Esophagus muscularis mucosa (tissue), 4 donors: ENCODE data around the gene EFNA4. TPM values are rescaled to one million over a fixed set of nuclear protein-coding genes. Genes with fewer than 3 reads are reported as not detected.
A peak's percentile ranks its signal among the peaks of the same experiment; 100 is the strongest.

ENCODE experiments used
- DNase-seq: peaks from one replicate; pipeline ENCODE4 v3.0.0-alpha.2; 2017; ENCODE audit errors: extremely low spot score
- H3K27ac ChIP-seq, 4 donors: fragments of 200-600 bp; sonication (generic); replicated peaks in 1 of 4; 1 replicate in 3 of 4; 2 replicates in 1 of 4; pipeline ENCODE4 v1.5.1; 2016 to 2019; ENCODE audit warnings: mild to moderate bottlenecking in 1 of 4
- H3K27me3 ChIP-seq, 4 donors: fragments of 200-600 bp; sonication (generic); one replicate each; pipeline versions ENCODE4 v1.5.1 to v1.6.0; 2016 to 2019
- H3K36me3 ChIP-seq, 4 donors: fragments of 200-600 bp; sonication (generic); one replicate each; pipeline ENCODE4 v1.5.1; 2016 to 2019
- H3K4me1 ChIP-seq, 4 donors: fragments of 200-600 bp; sonication (generic); one replicate each; pipeline ENCODE4 v1.5.1; 2016 to 2019
- H3K4me3 ChIP-seq, 4 donors: fragments of 200-600 bp; sonication (generic); 1 replicate in 2 of 4; 2 replicates in 2 of 4; pipeline ENCODE4 v1.5.1; 2016 to 2019; ENCODE audit warnings: mild to moderate bottlenecking in 4 of 4, moderate library complexity in 1 of 4
- H3K9me3 ChIP-seq, 4 donors: fragments of 200-600 bp; sonication (generic); 1 replicate in 3 of 4; 2 replicates in 1 of 4; pipeline ENCODE4 v1.5.1; 2016 to 2019
- CTCF ChIP-seq, 3 experiments: fragments of 200-600 bp in 2 of 3; fragments of 450-650 bp in 1 of 3; sonication (generic) in 2 of 3; IDR thresholded peaks; one replicate each; pipeline ENCODE4 v1.5.1; 2017 to 2019; ENCODE audit warnings: antibody characterized with exemption in 3 of 3, mild to moderate bottlenecking in 2 of 3, moderate library complexity in 1 of 3
- EP300 ChIP-seq: sonication (generic); formaldehyde crosslinking; IDR thresholded peaks from one replicate; pipeline ENCODE4 v1.6.1; 2017; ENCODE audit warnings: antibody characterized with exemption
- POLR2A ChIP-seq: fragments of 450-650 bp; IDR thresholded peaks from one replicate; pipeline ENCODE4 v1.6.1; 2017; ENCODE audit warnings: antibody characterized with exemption, moderate library complexity, mild to moderate bottlenecking, low read depth
- POLR2AphosphoS5 ChIP-seq, 2 donors: sonication (generic); formaldehyde crosslinking; IDR thresholded peaks; one replicate each; pipeline ENCODE4 v1.6.1; 2017; ENCODE audit warnings: antibody characterized with exemption in 2 of 2
- WGBS: methylation state at CpG from one replicate; pipeline ENCODE4 v1.1.5; 2018; 5-methylcytosine and 5-hydroxymethylcytosine counted together
- intact Hi-C: fragments of 100-400 bp; cut with DNase I; formaldehyde crosslinking; loops from one replicate; pipeline ENCODE4 v1.15.1; 2023
- total RNA-seq, 4 donors: library from RNA; depleted of rRNA; stranded (reverse); fragments of >200 nt; gene quantifications; one replicate each; pipeline versions ENCODE4 v1.1.0 to v1.2.1, GENCODE V29; 2016

Gene EFNA4
- total RNA-seq, 4 donors from 2014 or later: 0.83 to 4.5 (median 3.2) TPM

- peaks cover 37 to 64% (median 48%) of the 10 kb centered on the region in 4 donors for H3K4me1 ChIP-seq
- H3K27ac ChIP-seq: peak overlapping the region in 3 of 4 donors; percentile 85 to 91 (median 89)
- H3K9me3 ChIP-seq: no peaks in the 10 kb centered on the region
- no peaks in the 10 kb centered on the region for H3K36me3 ChIP-seq
- TF ChIP-seq CTCF (IDR thresholded peaks at IDR 0.05) (peak; percentile 98 to 100 (median 99)), EP300 (no peak), POLR2A (no peak), POLR2AphosphoS5 (IDR thresholded peaks at IDR 0.05) (no peak)
- no peak for DNase-seq
- intact Hi-C loops: no loop called here
- H3K4me3 ChIP-seq: peak overlapping the region; percentile 65 to 76 (median 70)
- WGBS: 45% methylated on average over 9 of the region's 24 CpGs
- H3K27me3 ChIP-seq: peaks cover 4 to 32% (median 29%) of the 10 kb centered on the region in 4 donors
These were observed 22.7 kb downstream of the EFNA4 start for GRCh38 chr1:155086128-155086741.

GRCh38 chr1:155086856-155087535 is 23.5 kb downstream of the EFNA4 start:
- H3K9me3 ChIP-seq: no peaks in the 10 kb centered on the region
- peaks cover 35 to 64% (median 48%) of the 10 kb centered on the region in 4 donors for H3K4me1 ChIP-seq
- peak overlapping the region in 1 of 4 donors; percentile 91 for H3K27ac ChIP-seq
- H3K36me3 ChIP-seq: no peaks in the 10 kb centered on the region
- peaks cover 1 to 24% (median 21%) of the 10 kb centered on the region in 4 donors for H3K27me3 ChIP-seq
- intact Hi-C loops: no loop called here
- TF ChIP-seq CTCF (IDR thresholded peaks at IDR 0.05): peak in 1 of 3 experiments; percentile 42
- no peak for TF ChIP-seq EP300
- WGBS: 48% methylated on average over 8 of the region's 8 CpGs
- H3K4me3 ChIP-seq: no peak overlapping the region
- DNase-seq: no peak

DNA sequence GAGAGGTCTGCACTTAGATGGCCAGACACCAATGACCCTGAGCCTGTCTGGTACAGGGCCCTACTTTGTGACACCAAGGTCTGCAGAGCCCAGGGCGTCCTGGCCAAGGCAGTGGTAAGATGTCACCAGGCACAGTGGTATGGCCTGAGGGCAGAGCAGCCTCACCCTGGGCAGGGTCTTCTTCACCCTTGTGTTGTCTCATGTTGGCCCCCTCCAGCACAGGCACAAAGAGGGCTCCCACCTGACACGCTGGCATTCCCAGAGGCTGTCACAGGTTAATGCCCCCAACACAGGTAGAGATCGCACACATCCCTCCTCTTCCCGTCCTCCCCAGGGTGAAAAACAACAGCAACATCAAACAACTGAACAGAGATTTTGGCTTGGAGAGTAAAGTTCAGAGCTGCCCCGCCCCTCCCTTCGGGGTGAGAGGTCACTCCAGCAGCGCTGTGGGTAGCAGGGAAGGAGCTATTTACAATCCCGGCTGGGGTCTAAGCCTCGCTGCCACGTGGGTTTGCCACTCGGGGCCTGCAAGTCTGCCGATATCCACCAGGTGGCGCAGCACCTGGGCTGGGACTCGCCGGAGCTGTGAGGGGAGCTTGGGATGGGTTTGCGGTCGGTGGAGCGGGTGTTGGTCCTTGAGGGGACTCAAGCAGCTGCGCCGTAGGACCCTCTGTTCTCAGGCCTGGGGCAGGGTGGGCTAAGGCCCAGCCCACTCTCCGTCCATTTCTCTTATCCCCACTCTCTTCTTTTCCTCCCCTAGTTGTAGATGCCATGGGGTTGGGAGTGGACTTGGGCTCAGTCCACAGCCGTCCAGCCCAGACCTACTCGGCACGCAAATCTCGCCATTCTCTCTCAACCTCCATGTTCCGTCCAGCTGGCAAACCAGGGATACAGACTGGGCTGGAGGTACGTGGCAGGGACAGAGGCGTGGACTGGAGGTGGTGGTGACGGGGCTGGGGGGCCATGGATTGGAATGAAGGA is 27.8 kb downstream of the EFNA4 start:
- no peaks in the 10 kb centered on the region for H3K27me3 ChIP-seq
- no peak overlapping the region for H3K4me3 ChIP-seq
- intact Hi-C loops: loop anchor here (5.0 kb wide), 1 partner anchor 36 kb away; the partner anchor contains the start of gene EFNA1
- H3K27ac ChIP-seq: peak overlapping the region in 1 of 4 donors; percentile 15
- WGBS: 60% methylated on average over 11 of the region's 29 CpGs
- no peaks in the 10 kb centered on the region for H3K36me3 ChIP-seq
- TF ChIP-seq CTCF (IDR thresholded peaks at IDR 0.05) (peak in 2 of 3 experiments; percentile 97 to 98), POLR2AphosphoS5 (IDR thresholded peaks at IDR 0.05) (peak in 1 of 2 donors; percentile 59), POLR2A (no peak)
- H3K4me1 ChIP-seq: peaks cover 21 to 52% (median 36%) of the 10 kb centered on the region in 4 donors
- no peaks in the 10 kb centered on the region for H3K9me3 ChIP-seq
- peak; percentile 96 for DNase-seq

- DNase-seq: no peak
- no peak for TF ChIP-seq EP300
- no peak for TF ChIP-seq POLR2A
- no peak for TF ChIP-seq CTCF (IDR thresholded peaks at IDR 0.05)
- no peak for TF ChIP-seq POLR2AphosphoS5 (IDR thresholded peaks at IDR 0.05)
- Histone ChIP-seq H3K27ac (peak overlapping the region in 1 of 4 donors; percentile 15), H3K36me3 (no peaks in the 10 kb centered on the region), H3K4me3 (no peak overlapping the region), H3K9me3 (no peaks in the 10 kb centered on the region), H3K4me1 (peaks cover 21 to 44% (median 28%) of the 10 kb centered on the region in 4 donors), H3K27me3 (no peaks in the 10 kb centered on the region)
- intact Hi-C loops: loop anchor here (5.0 kb wide), 1 partner anchor 35 kb away; the partner anchor contains the start of gene EFNA1
- WGBS: 80% methylated on average over 4 of the region's 6 CpGs
These were observed 28.6 kb downstream of the EFNA4 start for GRCh38 chr1:155092131-155092530.
